Neural progenitor cell (in vitro differentiated cells): Measurements from ENCODE around the gene PRXL2A. TPM values are rescaled to one million over a fixed set of nuclear protein-coding genes. Genes with fewer than 3 reads are reported as not detected.

ENCODE experiments used
- DNase-seq: peaks from one replicate; pipeline ENCODE4 v3.0.0-alpha.2; 2016; ENCODE audit warnings: low spot score
- H2AFZ ChIP-seq: fragments of 200-600 bp; sonication (generic); replicated peaks from 2 replicates; pipeline ENCODE4 v1.6.1; 2016; ENCODE audit warnings: antibody characterized with exemption
- H3F3A ChIP-seq: fragments of 200-600 bp; sonication (generic); 2 replicates; pipeline ENCODE4 v1.6.1; 2016; ENCODE audit warnings: antibody characterized with exemption, low read depth
- H3K27ac ChIP-seq: fragments of 200-600 bp; sonication (generic); 2 replicates; pipeline ENCODE4 v1.5.1; 2016; ENCODE audit warnings: mild to moderate bottlenecking
- H3K27me3 ChIP-seq: fragments of 200-600 bp; sonication (generic); 2 replicates; pipeline ENCODE4 v1.6.1; 2016; ENCODE audit warnings: mild to moderate bottlenecking, moderate library complexity
- H3K36me3 ChIP-seq: fragments of 200-600 bp; sonication (generic); 2 replicates; pipeline ENCODE4 v1.5.1; 2016
- H3K4me1 ChIP-seq: fragments of 200-600 bp; sonication (generic); 2 replicates; pipeline ENCODE4 v1.6.1; 2016; ENCODE audit warnings: mixed run types
- H3K4me2 ChIP-seq: fragments of 200-600 bp; sonication (generic); 2 replicates; pipeline ENCODE4 v1.6.1; 2016
- H3K4me3 ChIP-seq: fragments of 200-600 bp; sonication (generic); 2 replicates; pipeline ENCODE4 v1.5.1; 2016
- H3K79me2 ChIP-seq: fragments of 200-600 bp; sonication (generic); 2 replicates; pipeline ENCODE4 v1.6.1; 2016; ENCODE audit warnings: low read depth
- H3K9ac ChIP-seq: fragments of 200-600 bp; sonication (generic); 2 replicates; pipeline ENCODE4 v1.6.1; 2016
- H3K9me3 ChIP-seq: fragments of 200-600 bp; sonication (generic); 2 replicates; pipeline ENCODE4 v1.5.1; 2016; ENCODE audit warnings: low read depth
- H4K20me1 ChIP-seq: fragments of 200-600 bp; sonication (generic); 2 replicates; pipeline ENCODE4 v1.6.1; 2016; ENCODE audit warnings: low read depth
- H3K27ac Mint-ChIP-seq: 3 replicates; pipeline ENCODE4 v1.8.0; 2021; ENCODE audit warnings: mixed read lengths
- H3K27me3 Mint-ChIP-seq: 2 replicates; pipeline ENCODE4 v1.8.0; 2022; ENCODE audit warnings: low read depth, mild to moderate bottlenecking, inconsistent platforms, moderate library complexity, mixed read lengths; ENCODE audit not compliant: insufficient read depth
- H3K36me3 Mint-ChIP-seq: 3 replicates; pipeline ENCODE4 v1.8.0; 2021; ENCODE audit warnings: mixed read lengths
- H3K4me1 Mint-ChIP-seq: 3 replicates; pipeline ENCODE4 v1.8.0; 2021; ENCODE audit warnings: mixed read lengths
- H3K4me3 Mint-ChIP-seq: 3 replicates; pipeline ENCODE4 v1.8.0; 2021; ENCODE audit warnings: mild to moderate bottlenecking, moderate library complexity, mixed read lengths
- H3K9me3 Mint-ChIP-seq: 3 replicates; pipeline ENCODE4 v1.8.0; 2020; ENCODE audit warnings: mixed read lengths
- CTCF ChIP-seq: fragments of 200-600 bp; sonication (generic); IDR thresholded peaks from 2 replicates; pipeline ENCODE4 v1.5.1; 2017; ENCODE audit warnings: antibody characterized with exemption, mild to moderate bottlenecking
- EZH2 ChIP-seq: fragments of 200-600 bp; sonication (generic); IDR thresholded peaks from 2 replicates; pipeline ENCODE4 v1.6.1; 2017; ENCODE audit warnings: antibody characterized with exemption, mild to moderate bottlenecking, moderate library complexity
- EZH2phosphoT487 ChIP-seq: fragments of 200-600 bp; sonication (generic); IDR thresholded peaks from 2 replicates; pipeline ENCODE4 v1.6.1; 2017; ENCODE audit warnings: antibody characterized with exemption
- total RNA-seq: library from RNA; depleted of rRNA; stranded (reverse); fragments of >200 nt; gene quantifications from 2 replicates; pipeline ENCODE4 v1.2.3, GENCODE V29; 2015; ENCODE audit warnings: low replicate concordance

The PRXL2A gene
- total RNA-seq, 1 donor from 2014 or later, result 107 TPM

DNA sequence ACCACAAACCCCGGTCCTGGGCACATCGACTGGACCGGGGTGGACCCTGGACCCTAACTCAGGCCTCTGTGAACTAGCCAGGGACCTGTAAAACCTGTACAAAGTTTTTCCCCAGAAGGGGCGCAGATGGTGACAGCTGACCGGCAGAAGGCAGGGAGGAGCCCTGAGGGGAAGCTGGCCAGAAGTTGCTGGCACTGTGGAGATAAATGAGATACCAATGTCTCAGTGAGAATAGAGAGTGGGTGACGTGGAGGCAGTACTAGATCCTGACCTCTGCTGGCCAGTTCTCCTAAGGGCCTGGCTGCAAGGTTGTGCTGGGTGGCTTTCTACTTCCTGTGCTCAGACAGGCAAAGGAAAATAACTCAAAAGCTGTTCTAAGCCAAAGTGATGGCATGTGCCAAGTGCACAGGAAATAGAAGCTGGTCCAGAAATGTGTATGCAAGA, 35.2 kb downstream of the PRXL2A start:
- Mint-ChIP-seq H3K4me3 (no peak overlapping the region), H3K27ac (peak overlapping the region; percentile 31)
- H2AFZ ChIP-seq, result no peak overlapping the region

GRCh38 chr10:80444124-80444523, 35.8 kb downstream of the PRXL2A start:
- peak overlapping the region; percentile 12 for H3K4me3 Mint-ChIP-seq
- no peaks in the 10 kb centered on the region for H3K27me3 ChIP-seq
- DNase-seq, result peak; percentile 33
- no peaks in the 10 kb centered on the region for H3K9me3 Mint-ChIP-seq
- peaks cover 10% of the 10 kb centered on the region for H3K4me1 ChIP-seq
- H3K4me1 Mint-ChIP-seq, result peaks cover 29% of the 10 kb centered on the region
- H3K27ac Mint-ChIP-seq, result peak overlapping the region; percentile 31
- H2AFZ ChIP-seq, result no peak overlapping the region
- no peaks in the 10 kb centered on the region for H4K20me1 ChIP-seq
- H3F3A ChIP-seq, result no peaks in the 10 kb centered on the region
- no peak overlapping the region for H3K9ac ChIP-seq
- H3K27ac ChIP-seq, result no peak overlapping the region
- peaks cover 4% of the 10 kb centered on the region for H3K27me3 Mint-ChIP-seq
- H3K36me3 ChIP-seq, result no peaks in the 10 kb centered on the region
- H3K9me3 ChIP-seq, result no peaks in the 10 kb centered on the region
- peak overlapping the region; percentile 37 for H3K4me2 ChIP-seq
- no peak overlapping the region for H3K4me3 ChIP-seq
- H3K36me3 Mint-ChIP-seq, result no peaks in the 10 kb centered on the region
- TF ChIP-seq CTCF (no peak), EZH2phosphoT487 (no peak), EZH2 (no peak)
- H3K79me2 ChIP-seq, result no peaks in the 10 kb centered on the region

More for the DNA sequence above, 35.2 kb downstream of the PRXL2A start:
- Mint-ChIP-seq H3K27me3 (peaks cover 4% of the 10 kb centered on the region), H3K36me3 (no peaks in the 10 kb centered on the region), H3K4me1 (peaks cover 29% of the 10 kb centered on the region), H3K9me3 (no peaks in the 10 kb centered on the region)
- H3F3A ChIP-seq, result no peaks in the 10 kb centered on the region
- no peak for TF ChIP-seq EZH2
- TF ChIP-seq EZH2phosphoT487, result no peak
- TF ChIP-seq CTCF, result peak; percentile 43
- peaks cover 10% of the 10 kb centered on the region for H3K4me1 ChIP-seq
- H3K9me3 ChIP-seq, result no peaks in the 10 kb centered on the region
- no peaks in the 10 kb centered on the region for H4K20me1 ChIP-seq
- H3K4me2 ChIP-seq, result no peak overlapping the region
- H3K79me2 ChIP-seq, result no peaks in the 10 kb centered on the region
- no peaks in the 10 kb centered on the region for H3K27me3 ChIP-seq
- H3K4me3 ChIP-seq, result no peak overlapping the region
- no peak for DNase-seq
- no peaks in the 10 kb centered on the region for H3K36me3 ChIP-seq
- H3K27ac ChIP-seq, result no peak overlapping the region
- no peak overlapping the region for H3K9ac ChIP-seq

- TF ChIP-seq EZH2phosphoT487 (no peak), CTCF (peak; percentile 60), EZH2 (no peak)
- H3K4me1 Mint-ChIP-seq, result peaks cover 29% of the 10 kb centered on the region
- Histone ChIP-seq H2AFZ (no peak overlapping the region), H3K4me3 (no peak overlapping the region), H3K4me1 (peaks cover 10% of the 10 kb centered on the region), H4K20me1 (no peaks in the 10 kb centered on the region), H3K9me3 (no peaks in the 10 kb centered on the region), H3K36me3 (no peaks in the 10 kb centered on the region), H3K9ac (no peak overlapping the region), H3K4me2 (no peak overlapping the region), H3K79me2 (no peaks in the 10 kb centered on the region), H3K27me3 (no peaks in the 10 kb centered on the region), H3F3A (no peaks in the 10 kb centered on the region), H3K27ac (no peak overlapping the region)
- peak; percentile 75 for DNase-seq
- peak overlapping the region; percentile 12 for H3K4me3 Mint-ChIP-seq
- H3K27ac Mint-ChIP-seq, result peak overlapping the region; percentile 31
- peaks cover 2% of the 10 kb centered on the region for H3K27me3 Mint-ChIP-seq
- H3K36me3 Mint-ChIP-seq, result no peaks in the 10 kb centered on the region
- no peaks in the 10 kb centered on the region for H3K9me3 Mint-ChIP-seq
These were observed 36.4 kb downstream of the PRXL2A start for GRCh38 chr10:80444646-80445319.
